PC-9 (cell line): ENCODE data around the gene CETP. TPM values are rescaled to one million over a fixed set of nuclear protein-coding genes. Genes with fewer than 3 reads are reported as not detected.

Experiments used
- BruUV-seq: library from RNA; stranded (reverse); fragments of 400-500 nt; replicated peaks from 2 replicates; lab custom pipeline; 2021; lab: Mats Ljungman, UMichigan
- CTCF ChIA-PET: fragments of 300-600 bp; sonication (Branson Sonifier 250); formaldehyde crosslinking; loops from one replicate; lab custom pipeline; 2022; ENCODE audit warnings: antibody characterized with exemption; lab: Charles Lee
- POLR2A ChIA-PET: fragments of 300-600 bp; sonication (Branson Sonifier 250); formaldehyde crosslinking; loops from one replicate; lab custom pipeline; 2022; ENCODE audit warnings: antibody characterized with exemption; ENCODE audit not compliant: unreplicated experiment; lab: Charles Lee
- DNase-seq, 2 experiments: peaks; one replicate each; pipeline versions ENCODE4 v3.0.0 to v3.0.0-alpha.2; 2015 to 2022; ENCODE audit warnings: mixed read lengths in 1 of 2
- H2AFZ ChIP-seq: fragments of 200-600 bp; sonication (generic); 2 replicates; pipeline ENCODE4 v1.8.1; 2017; ENCODE audit warnings: antibody characterized with exemption
- H3F3A ChIP-seq: fragments of 200-600 bp; sonication (generic); 2 replicates; pipeline ENCODE4 v1.8.1; 2017; ENCODE audit warnings: antibody characterized with exemption, mild to moderate bottlenecking, low read depth; ENCODE audit not compliant: insufficient read depth
- H3K27ac ChIP-seq: fragments of 200-600 bp; sonication (generic); 2 replicates; pipeline ENCODE4 v1.6.1; 2016; ENCODE audit warnings: mixed run types
- H3K27me3 ChIP-seq: fragments of 200-600 bp; sonication (generic); 2 replicates; pipeline ENCODE4 v1.6.1; 2016; ENCODE audit warnings: low read depth, mixed run types; ENCODE audit not compliant: insufficient read depth
- H3K36me3 ChIP-seq: fragments of 200-600 bp; sonication (generic); 2 replicates; pipeline ENCODE4 v1.6.1; 2016; ENCODE audit warnings: low read depth, mixed run types
- H3K4me1 ChIP-seq: fragments of 200-600 bp; sonication (generic); replicated peaks from 2 replicates; pipeline ENCODE4 v1.6.1; 2016; ENCODE audit warnings: mixed run types; ENCODE audit not compliant: insufficient read depth
- H3K4me2 ChIP-seq: fragments of 200-600 bp; sonication (generic); 2 replicates; pipeline ENCODE4 v1.6.1; 2017; ENCODE audit warnings: mixed run types
- H3K4me3 ChIP-seq: fragments of 200-600 bp; sonication (generic); 2 replicates; pipeline ENCODE4 v1.6.1; 2016; ENCODE audit warnings: mixed run types
- H3K79me2 ChIP-seq: fragments of 200-600 bp; sonication (generic); 2 replicates; pipeline ENCODE4 v1.6.1; 2017; ENCODE audit warnings: low read depth, mixed run types
- H3K9me2 ChIP-seq: fragments of 200-600 bp; sonication (generic); 2 replicates; pipeline ENCODE4 v1.8.1; 2017; ENCODE audit warnings: mild to moderate bottlenecking; ENCODE audit not compliant: insufficient read depth
- H3K9me3 ChIP-seq: fragments of 200-600 bp; sonication (generic); 2 replicates; pipeline ENCODE4 v1.8.1; 2016; ENCODE audit warnings: low read depth; ENCODE audit not compliant: insufficient read depth
- H4K20me1 ChIP-seq: fragments of 200-600 bp; sonication (generic); 2 replicates; pipeline ENCODE4 v1.8.1; 2017; ENCODE audit not compliant: insufficient read depth
- CTCF ChIP-seq: fragments of 200-600 bp; sonication (generic); conservative IDR thresholded peaks from 2 replicates; pipeline ENCODE4 v1.6.1; 2017; ENCODE audit warnings: mixed run types, antibody characterized with exemption, mild to moderate bottlenecking, moderate library complexity
- EZH2 ChIP-seq: fragments of 200-600 bp; sonication (generic); IDR thresholded peaks from 2 replicates; pipeline ENCODE4 v1.8.0; 2017; ENCODE audit warnings: antibody characterized with exemption, low read depth
- intact Hi-C: fragments of 100-400 bp; cut with micrococcal nuclease; formaldehyde crosslinking; loops from one replicate; pipeline ENCODE4 v1.10.0; 2022; ENCODE audit not compliant: unreplicated experiment
- total RNA-seq: library from RNA; stranded (reverse); gene quantifications from 2 replicates; pipeline ENCODE4 v1.2.3, GENCODE V29; 2021

Gene CETP
- total RNA-seq, 1 experiment from 2014 or later = not detected

GRCh38 chr16:57021757-57022156 is 60.0 kb downstream of the CETP start:
- Histone ChIP-seq H3K4me2 (no peak overlapping the region), H3K79me2 (no peaks in the 10 kb centered on the region), H2AFZ (no peak overlapping the region), H3K4me3 (no peak overlapping the region), H3K4me1 (no peaks in the 10 kb centered on the region), H3K27ac (no peak overlapping the region), H3K9me3 (no peaks in the 10 kb centered on the region), H3F3A (no peaks in the 10 kb centered on the region), H3K9me2 (no peaks in the 10 kb centered on the region), H3K36me3 (no peaks in the 10 kb centered on the region; the same call in 1 of the 2 replicates), H4K20me1 (no peaks in the 10 kb centered on the region), H3K27me3 (no peaks in the 10 kb centered on the region)
- intact Hi-C loops = no loop called here
- ChIA-PET CTCF (no interaction called here), POLR2A (interaction anchor here (0.7 kb wide), 1 partner anchor 209 kb away, joined by 5 read pairs; no protein-coding TSS in a partner anchor)
- TF ChIP-seq EZH2 (no peak), CTCF (no peak)
- DNase-seq = no peak
- BruUV-seq = no TSS peak

GRCh38 chr16:57022445-57022844 is 60.7 kb downstream of the CETP start:
- no peaks in the 10 kb centered on the region for H3K9me2 ChIP-seq
- POLR2A ChIA-PET = no interaction called here
- CTCF ChIA-PET = no interaction called here
- no peaks in the 10 kb centered on the region for H3K4me1 ChIP-seq
- H3K27ac ChIP-seq = no peak overlapping the region
- intact Hi-C loops = no loop called here
- no peak for TF ChIP-seq CTCF
- no peak for TF ChIP-seq EZH2
- H3K79me2 ChIP-seq = no peaks in the 10 kb centered on the region
- no TSS peak for BruUV-seq
- no peak overlapping the region for H3K4me2 ChIP-seq
- H3K4me3 ChIP-seq = no peak overlapping the region
- DNase-seq = no peak
- no peaks in the 10 kb centered on the region for H3K27me3 ChIP-seq
- H4K20me1 ChIP-seq = no peaks in the 10 kb centered on the region
- no peaks in the 10 kb centered on the region for H3F3A ChIP-seq
- no peaks in the 10 kb centered on the region for H3K9me3 ChIP-seq
- H3K36me3 ChIP-seq = no peaks in the 10 kb centered on the region; the same call in 1 of the 2 replicates
- H2AFZ ChIP-seq = no peak overlapping the region

- ChIA-PET POLR2A (interaction anchor here (0.6 kb wide), 1 partner anchor 68 kb away, joined by 6 read pairs; no protein-coding TSS in a partner anchor), CTCF (no interaction called here)
- Histone ChIP-seq H3K79me2 (no peaks in the 10 kb centered on the region), H3K4me1 (peaks cover 10% of the 10 kb centered on the region), H3F3A (no peaks in the 10 kb centered on the region), H3K9me2 (no peaks in the 10 kb centered on the region), H4K20me1 (no peaks in the 10 kb centered on the region), H3K4me2 (no peak overlapping the region), H3K36me3 (no peaks in the 10 kb centered on the region; the same call in 1 of the 2 replicates), H3K27ac (no peak overlapping the region), H3K4me3 (no peak overlapping the region), H2AFZ (no peak overlapping the region), H3K27me3 (no peaks in the 10 kb centered on the region), H3K9me3 (no peaks in the 10 kb centered on the region)
- no TSS peak for BruUV-seq
- DNase-seq = no peak
- no peak for TF ChIP-seq CTCF
- no peak for TF ChIP-seq EZH2
- intact Hi-C loops = no loop called here
These were observed 61.9 kb downstream of the CETP start for GRCh38 chr16:57023541-57024249.
